HepG2 (cell line): ENCODE results near the gene RAD51.

Source experiments
- CHCHD3 ChIP-seq: sonication (generic); formaldehyde crosslinking; IDR thresholded peaks from 2 replicates; pipeline ENCODE4 v1.8.0; 2022; ENCODE audit warnings: mild to moderate bottlenecking, missing genetic modification reagents, moderate library complexity
- CTCF ChIP-seq: sonication (generic); formaldehyde crosslinking; IDR thresholded peaks from 2 replicates; pipeline ENCODE4 v1.5.0; 2020; ENCODE audit warnings: mild to moderate bottlenecking, missing genetic modification reagents, moderate library complexity
- GMEB1 ChIP-seq: sonication (generic); formaldehyde crosslinking; IDR thresholded peaks from 2 replicates; pipeline ENCODE4 v1.5.1; 2020; ENCODE audit warnings: missing genetic modification reagents, mild to moderate bottlenecking, borderline replicate concordance
- HNF1B ChIP-seq: sonication (generic); formaldehyde crosslinking; IDR thresholded peaks from 2 replicates; pipeline ENCODE4 v1.5.1; 2020; ENCODE audit warnings: mild to moderate bottlenecking, moderate library complexity, missing genetic modification reagents
- MTA1 ChIP-seq: sonication (generic); formaldehyde crosslinking; IDR thresholded peaks from 2 replicates; pipeline ENCODE4 v1.4.0; 2020; ENCODE audit warnings: missing genetic modification reagents, mild to moderate bottlenecking, borderline replicate concordance
- NR2C2 ChIP-seq: sonication (generic); formaldehyde crosslinking; IDR thresholded peaks from 2 replicates; pipeline ENCODE4 v1.4.0; 2020; ENCODE audit warnings: missing genetic modification reagents, mild to moderate bottlenecking, moderate library complexity, borderline replicate concordance
- RELA ChIP-seq: sonication (generic); formaldehyde crosslinking; IDR thresholded peaks from 2 replicates; pipeline ENCODE4 v1.4.0; 2020; ENCODE audit warnings: missing genetic modification reagents
- SALL2 ChIP-seq: sonication (generic); formaldehyde crosslinking; IDR thresholded peaks from 2 replicates; pipeline ENCODE4 v1.8.1; 2023; ENCODE audit warnings: mild to moderate bottlenecking, missing genetic modification reagents, inconsistent platforms
- ZNF513 ChIP-seq: sonication (generic); formaldehyde crosslinking; conservative IDR thresholded peaks from 2 replicates; pipeline ENCODE4 v1.5.0; 2020; ENCODE audit warnings: missing genetic modification reagents
- ZXDC ChIP-seq: sonication (generic); formaldehyde crosslinking; IDR thresholded peaks from 2 replicates; pipeline ENCODE4 v1.5.0; 2020; ENCODE audit warnings: mild to moderate bottlenecking, missing genetic modification reagents

- TF ChIP-seq RELA (CRISPR knock-in tag) (no peak), CTCF (no peak), MTA1 (CRISPR knock-in tag) (no peak), ZXDC (CRISPR knock-in tag) (no peak), CHCHD3 (CRISPR knock-in tag) (no peak), SALL2 (CRISPR knock-in tag) (no peak), NR2C2 (CRISPR knock-in tag) (no peak), GMEB1 (no peak), ZNF513 (no peak), HNF1B (CRISPR knock-in tag) (no peak)
These were observed 55.9 kb downstream of the RAD51 start for GRCh38 chr15:40750885-40751284.
